Ramos (cell line): ENCODE measurements around the gene FER.
"Not testable (repeated sequence)": the region's sequence is repeated elsewhere in the genome, so short reads cannot be mapped to it uniquely, and the experiment has no call there.

Experiments
- in situ Hi-C: fragments of 300-500 bp; cut with MboI; formaldehyde crosslinking; loops from one replicate; pipeline ENCODE4 v1.14.3; 2022; ENCODE audit warnings: low sequenced_read_pairs; ENCODE audit not compliant: unreplicated experiment

The FER gene

GRCh38 chr5:109025729-109026128 is 278.0 kb downstream of the FER start:
- in situ Hi-C loops, result not testable (repeated sequence)

GRCh38 chr5:109027983-109028607 is 280.4 kb downstream of the FER start:
- in situ Hi-C loops, result no loop called here

GRCh38 chr5:109028608-109029299 is 281.1 kb downstream of the FER start:
- in situ Hi-C loops, result no loop called here

GRCh38 chr5:109029847-109030246 is 282.1 kb downstream of the FER start:
- in situ Hi-C loops, result no loop called here

GRCh38 chr5:109030360-109031143 is 282.9 kb downstream of the FER start:
- in situ Hi-C loops, result no loop called here

- in situ Hi-C loops, result no loop called here
Observed at GRCh38 chr5:109034306-109034705, 286.6 kb downstream of the FER start.

GRCh38 chr5:109035436-109035835 is 287.7 kb downstream of the FER start:
- in situ Hi-C loops, result no loop called here

GRCh38 chr5:109038209-109038840 is 290.6 kb downstream of the FER start:
- in situ Hi-C loops, result no loop called here

- in situ Hi-C loops, result no loop called here
Observed at GRCh38 chr5:109041317-109041716, 293.6 kb downstream of the FER start.

GRCh38 chr5:109045710-109046109 is 298.0 kb downstream of the FER start:
- in situ Hi-C loops, result no loop called here

GRCh38 chr5:109049565-109049964 is 301.9 kb downstream of the FER start:
- in situ Hi-C loops, result no loop called here

- in situ Hi-C loops, result not testable (repeated sequence)
Observed at GRCh38 chr5:109050321-109050720, 302.6 kb downstream of the FER start.

- in situ Hi-C loops, result not testable (repeated sequence)
Observed at GRCh38 chr5:109052216-109052615, 304.5 kb downstream of the FER start.

- in situ Hi-C loops, result no loop called here
Observed at GRCh38 chr5:109053995-109054417, 306.3 kb downstream of the FER start.

GRCh38 chr5:109060378-109061025 is 312.8 kb downstream of the FER start:
- in situ Hi-C loops, result no loop called here

GRCh38 chr5:109062664-109063063 is 315.0 kb downstream of the FER start:
- in situ Hi-C loops, result no loop called here

GRCh38 chr5:109063223-109063622 is 315.5 kb downstream of the FER start:
- in situ Hi-C loops, result no loop called here

- in situ Hi-C loops, result no loop called here
Observed at GRCh38 chr5:109076741-109077140, 329.0 kb downstream of the FER start.

- in situ Hi-C loops, result no loop called here
Observed at GRCh38 chr5:109078448-109078847, 330.8 kb downstream of the FER start.

GRCh38 chr5:109080481-109080880 is 332.8 kb downstream of the FER start:
- in situ Hi-C loops, result no loop called here
